Measurements from ENCODE around the gene CNKSR3.

Gene CNKSR3

GRCh38 chr6:154354265-154354777, 156.2 kb downstream of the CNKSR3 start:
- TF ChIP-seq, protein P1, sequence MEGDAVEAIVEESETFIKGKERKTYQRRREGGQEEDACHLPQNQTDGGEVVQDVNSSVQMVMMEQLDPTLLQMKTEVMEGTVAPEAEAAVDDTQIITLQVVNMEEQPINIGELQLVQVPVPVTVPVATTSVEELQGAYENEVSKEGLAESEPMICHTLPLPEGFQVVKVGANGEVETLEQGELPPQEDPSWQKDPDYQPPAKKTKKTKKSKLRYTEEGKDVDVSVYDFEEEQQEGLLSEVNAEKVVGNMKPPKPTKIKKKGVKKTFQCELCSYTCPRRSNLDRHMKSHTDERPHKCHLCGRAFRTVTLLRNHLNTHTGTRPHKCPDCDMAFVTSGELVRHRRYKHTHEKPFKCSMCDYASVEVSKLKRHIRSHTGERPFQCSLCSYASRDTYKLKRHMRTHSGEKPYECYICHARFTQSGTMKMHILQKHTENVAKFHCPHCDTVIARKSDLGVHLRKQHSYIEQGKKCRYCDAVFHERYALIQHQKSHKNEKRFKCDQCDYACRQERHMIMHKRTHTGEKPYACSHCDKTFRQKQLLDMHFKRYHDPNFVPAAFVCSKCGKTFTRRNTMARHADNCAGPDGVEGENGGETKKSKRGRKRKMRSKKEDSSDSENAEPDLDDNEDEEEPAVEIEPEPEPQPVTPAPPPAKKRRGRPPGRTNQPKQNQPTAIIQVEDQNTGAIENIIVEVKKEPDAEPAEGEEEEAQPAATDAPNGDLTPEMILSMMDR (IDR thresholded peaks at IDR 0.05; ENCODE audit: low read length), result no peak
- no peak for TF ChIP-seq EZH2 (IDR thresholded peaks at IDR 0.05; ENCODE audit: borderline replicate concordance, low read length)
- H3K9ac ChIP-seq (ENCODE audit: low read length), result no peak overlapping the region
- H3F3A ChIP-seq (ENCODE audit: insufficient read depth, low read length), result no peaks in the 10 kb centered on the region
- H3K4me2 ChIP-seq (ENCODE audit: low read length), result no peak overlapping the region
- no peaks in the 10 kb centered on the region for H3K4me1 ChIP-seq (ENCODE audit: insufficient read depth, low read length, severe bottlenecking)
- no peak overlapping the region for H3K4me3 ChIP-seq (ENCODE audit: low read depth, low read length, poor library complexity, severe bottlenecking)
- no peaks in the 10 kb centered on the region for H3K9me3 ChIP-seq (ENCODE audit: low read length)
- H3K9me2 ChIP-seq (ENCODE audit: low read depth, low read length), result no peaks in the 10 kb centered on the region
- H3K79me2 ChIP-seq (ENCODE audit: insufficient read depth, low read length), result no peaks in the 10 kb centered on the region
- no peaks in the 10 kb centered on the region for H3K27me3 ChIP-seq (ENCODE audit: insufficient read depth, low read length)
- H3K36me3 ChIP-seq (ENCODE audit: insufficient read depth, low read length), result no peaks in the 10 kb centered on the region
- H3K27ac ChIP-seq (ENCODE audit: low read depth, low read length, poor library complexity, severe bottlenecking), result no peak overlapping the region
- no peak overlapping the region for H2AFZ ChIP-seq (ENCODE audit: low read length)
- no peaks in the 10 kb centered on the region for H4K20me1 ChIP-seq (ENCODE audit: insufficient read depth, low read length)

GRCh38 chr6:154353626-154354025, 156.9 kb downstream of the CNKSR3 start:
- H3K4me2 ChIP-seq (ENCODE audit: low read length), result no peak overlapping the region
- H4K20me1 ChIP-seq (ENCODE audit: insufficient read depth, low read length), result no peaks in the 10 kb centered on the region
- no peaks in the 10 kb centered on the region for H3K79me2 ChIP-seq (ENCODE audit: insufficient read depth, low read length)
- no peak overlapping the region for H3K27ac ChIP-seq (ENCODE audit: low read depth, low read length, poor library complexity, severe bottlenecking)
- H3F3A ChIP-seq (ENCODE audit: insufficient read depth, low read length), result no peaks in the 10 kb centered on the region
- H3K9me2 ChIP-seq (ENCODE audit: low read depth, low read length), result no peaks in the 10 kb centered on the region
- H3K9ac ChIP-seq (ENCODE audit: low read length), result no peak overlapping the region
- H3K27me3 ChIP-seq (ENCODE audit: insufficient read depth, low read length), result no peaks in the 10 kb centered on the region
- no peaks in the 10 kb centered on the region for H3K36me3 ChIP-seq (ENCODE audit: insufficient read depth, low read length)
- TF ChIP-seq, protein P1 (IDR thresholded peaks at IDR 0.05; ENCODE audit: low read length), result no peak
- H3K9me3 ChIP-seq (ENCODE audit: low read length), result no peaks in the 10 kb centered on the region
- H2AFZ ChIP-seq (ENCODE audit: low read length), result no peak overlapping the region
- H3K4me3 ChIP-seq (ENCODE audit: low read depth, low read length, poor library complexity, severe bottlenecking), result no peak overlapping the region
- H3K4me1 ChIP-seq (ENCODE audit: insufficient read depth, low read length, severe bottlenecking), result no peaks in the 10 kb centered on the region

GRCh38 chr6:154352898-154353585, 157.4 kb downstream of the CNKSR3 start:
- Histone ChIP-seq H3K4me3 (ENCODE audit: low read depth, low read length, poor library complexity, severe bottlenecking) (no peak overlapping the region), H3K79me2 (ENCODE audit: insufficient read depth, low read length) (no peaks in the 10 kb centered on the region), H3F3A (ENCODE audit: insufficient read depth, low read length) (no peaks in the 10 kb centered on the region), H2AFZ (ENCODE audit: low read length) (no peak overlapping the region), H4K20me1 (ENCODE audit: insufficient read depth, low read length) (no peaks in the 10 kb centered on the region), H3K36me3 (ENCODE audit: insufficient read depth, low read length) (no peaks in the 10 kb centered on the region), H3K27me3 (ENCODE audit: insufficient read depth, low read length) (no peaks in the 10 kb centered on the region), H3K27ac (ENCODE audit: low read depth, low read length, poor library complexity, severe bottlenecking) (no peak overlapping the region), H3K4me1 (ENCODE audit: insufficient read depth, low read length, severe bottlenecking) (no peaks in the 10 kb centered on the region), H3K9me3 (ENCODE audit: low read length) (no peaks in the 10 kb centered on the region), H3K9me2 (ENCODE audit: low read depth, low read length) (no peaks in the 10 kb centered on the region), H3K4me2 (ENCODE audit: low read length) (no peak overlapping the region), H3K9ac (ENCODE audit: low read length) (no peak overlapping the region)
- no peak for TF ChIP-seq EZH2 (IDR thresholded peaks at IDR 0.05; ENCODE audit: borderline replicate concordance, low read length)
- TF ChIP-seq, protein P1 (IDR thresholded peaks at IDR 0.05; ENCODE audit: low read length), result no peak
